NOMO-1 treated with DMSO at 0.1 percent for 48 hours (cell line): ENCODE results near the gene WASF1.
"Not testable (repeated sequence)": the region's sequence is repeated elsewhere in the genome, so short reads cannot be mapped to it uniquely, and the experiment has no call there.

Source experiments
- DNase-seq: peaks from one replicate; lab custom pipeline; 2025; ENCODE audit not compliant: unreplicated experiment; lab: John Stamatoyannopoulos, UW

WASF1 gene

GRCh38 chr6:110178626-110179405 lies 654 bp downstream of the WASF1 start:
- DNase-seq: peak; percentile 26

GRCh38 chr6:110173506-110174132 lies 5.9 kb downstream of the WASF1 start:
- DNase-seq: no peak

- DNase-seq: no peak
Observed at GRCh38 chr6:110170081-110170480, 9.4 kb downstream of the WASF1 start.

- DNase-seq: no peak
Observed at GRCh38 chr6:110158479-110158878, 21.0 kb downstream of the WASF1 start.

GRCh38 chr6:110147870-110148269 lies 31.6 kb downstream of the WASF1 start:
- peak; percentile 43 for DNase-seq

- DNase-seq: no peak
Observed at GRCh38 chr6:110140650-110141049, 38.8 kb downstream of the WASF1 start.

- DNase-seq: no peak
Observed at GRCh38 chr6:110139052-110139451, 40.4 kb downstream of the WASF1 start.

GRCh38 chr6:110137924-110138887 lies 41.3 kb downstream of the WASF1 start:
- no peak for DNase-seq

- no peak for DNase-seq
Observed at GRCh38 chr6:110130362-110130761, 49.1 kb downstream of the WASF1 start.

- DNase-seq: no peak
Observed at GRCh38 chr6:110128418-110128817, 51.1 kb downstream of the WASF1 start.

- DNase-seq: no peak
Observed at GRCh38 chr6:110125361-110125760, 54.1 kb downstream of the WASF1 start.

GRCh38 chr6:110121655-110122054 lies 57.8 kb downstream of the WASF1 start:
- not testable (repeated sequence) for DNase-seq

- no peak for DNase-seq
Observed at GRCh38 chr6:110116258-110116657, 63.2 kb downstream of the WASF1 start.

- DNase-seq: no peak
Observed at GRCh38 chr6:110114004-110114403, 65.5 kb downstream of the WASF1 start.

- no peak for DNase-seq
Observed at GRCh38 chr6:110105296-110105695, 74.2 kb downstream of the WASF1 start.

GRCh38 chr6:110103260-110103659 lies 76.2 kb downstream of the WASF1 start:
- DNase-seq: no peak

- DNase-seq: no peak
Observed at GRCh38 chr6:110102411-110102810, 77.1 kb downstream of the WASF1 start.

GRCh38 chr6:110101885-110102284 lies 77.6 kb downstream of the WASF1 start:
- DNase-seq: peak; percentile 11

- DNase-seq: no peak
Observed at GRCh38 chr6:110098511-110099116, 80.9 kb downstream of the WASF1 start.

GRCh38 chr6:110097443-110097842 lies 82.0 kb downstream of the WASF1 start:
- DNase-seq: no peak

GRCh38 chr6:110095935-110096334 lies 83.5 kb downstream of the WASF1 start:
- DNase-seq: no peak
